Body of pancreas (tissue), 4 donors: Measurements from ENCODE around the gene LRIG1. TPM values are rescaled to one million over a fixed set of nuclear protein-coding genes. Genes with fewer than 3 reads are reported as not detected.

Source experiments
- ATAC-seq: fragments of 150-250 bp; one replicate; pipeline ENCODE4 v1.9.1; 2016
- DNase-seq, 4 donors: peaks; one replicate each; pipeline ENCODE4 v3.0.0-alpha.2; 2019
- H3K27ac ChIP-seq, 4 donors: fragments of 200-600 bp; sonication (generic); 1 replicate in 3 of 4; 2 replicates in 1 of 4; pipeline versions ENCODE4 v1.5.1 to v1.6.1; 2016 to 2019; ENCODE audit warnings: mild to moderate bottlenecking in 1 of 4, mixed read lengths in 1 of 4, moderate library complexity in 1 of 4
- H3K27me3 ChIP-seq, 2 donors: fragments of 200-600 bp; sonication (generic); one replicate each; pipeline ENCODE4 v1.6.0; 2016; ENCODE audit warnings: mild to moderate bottlenecking in 1 of 2
- H3K36me3 ChIP-seq, 2 donors: fragments of 200-600 bp; sonication (generic); replicated peaks in 1 of 2; 2 replicates each; pipeline ENCODE4 v1.5.1; 2016; ENCODE audit warnings: low read depth in 2 of 2; ENCODE audit not compliant: insufficient read depth in 1 of 2
- H3K4me1 ChIP-seq: fragments of 200-600 bp; sonication (generic); one replicate; pipeline ENCODE4 v1.6.0; 2016
- H3K4me3 ChIP-seq, 2 donors: fragments of 200-600 bp; sonication (generic); 1 replicate in 1 of 2; 2 replicates in 1 of 2; pipeline ENCODE4 v1.5.1; 2016 to 2019
- H3K9me3 ChIP-seq, 3 donors: fragments of 200-600 bp; sonication (generic); 1 replicate in 2 of 3; 2 replicates in 1 of 3; pipeline ENCODE4 v1.5.1; 2016
- CTCF ChIP-seq, 7 experiments: fragments of 450-650 bp in 4 of 7; fragments of 200-600 bp in 3 of 7; sonication (generic) in 3 of 7; IDR thresholded peaks; one replicate each; pipeline ENCODE4 v1.5.1; 2016 to 2019; ENCODE audit warnings: antibody characterized with exemption in 7 of 7
- POLR2A ChIP-seq, 3 donors: fragments of 450-650 bp; IDR thresholded peaks; one replicate each; pipeline ENCODE4 v1.6.1; 2016; ENCODE audit warnings: antibody characterized with exemption in 3 of 3, mild to moderate bottlenecking in 2 of 3
- WGBS, 2 donors: methylation state at CpG; one replicate each; pipeline ENCODE4 v1.1.5; 2017; 5-methylcytosine and 5-hydroxymethylcytosine counted together
- intact Hi-C: fragments of 100-400 bp; cut with DNase I; formaldehyde crosslinking; loops from one replicate; pipeline ENCODE4 v1.15.1; 2023
- total RNA-seq, 2 donors: library from RNA; depleted of rRNA; stranded (reverse); fragments of >200 nt; gene quantifications; one replicate each; pipeline ENCODE4 v1.1.0, GENCODE V29; 2016

Gene LRIG1
- total RNA-seq, 2 donors from 2014 or later, result 111 to 114 TPM

- TF ChIP-seq POLR2A (IDR thresholded peaks at IDR 0.05), result no peak
- TF ChIP-seq CTCF (IDR thresholded peaks at IDR 0.05), result no peak
- Histone ChIP-seq H3K9me3 (no peaks in the 10 kb centered on the region), H3K27ac (no peak overlapping the region), H3K4me3 (no peak overlapping the region), H3K27me3 (no peaks in the 10 kb centered on the region), H3K36me3 (no peaks in the 10 kb centered on the region), H3K4me1 (peaks cover 40% of the 10 kb centered on the region)
- WGBS, 2 donors, result 41 to 47% methylated on average over 7 of the region's 7 CpGs
- intact Hi-C loops, result loop anchor here (10.0 kb wide), 1 partner anchor 85 kb away; no protein-coding TSS in a partner anchor
- ATAC-seq, result peak; percentile 69
- peak; percentile 65 to 81 (median 72) for DNase-seq
Observed at GRCh38 chr3:66370179-66370578, 130.6 kb downstream of the LRIG1 start.

GRCh38 chr3:66367979-66368378, 132.8 kb downstream of the LRIG1 start:
- DNase-seq, result no peak
- Histone ChIP-seq H3K9me3 (no peaks in the 10 kb centered on the region), H3K4me1 (peaks cover 35% of the 10 kb centered on the region), H3K36me3 (no peaks in the 10 kb centered on the region), H3K27me3 (no peaks in the 10 kb centered on the region), H3K27ac (no peak overlapping the region), H3K4me3 (no peak overlapping the region)
- TF ChIP-seq POLR2A (IDR thresholded peaks at IDR 0.05), result no peak
- no peak for TF ChIP-seq CTCF (IDR thresholded peaks at IDR 0.05)
- ATAC-seq, result no peak
- WGBS, 2 donors, result 74 to 90% methylated on average over 3 of the region's 3 CpGs
- intact Hi-C loops, result no loop called here

- 68 to 70% methylated on average over 7 of the region's 7 CpGs for WGBS, 2 donors
- Histone ChIP-seq H3K4me1 (peaks cover 23% of the 10 kb centered on the region), H3K27ac (no peak overlapping the region), H3K36me3 (no peaks in the 10 kb centered on the region), H3K4me3 (no peak overlapping the region), H3K27me3 (no peaks in the 10 kb centered on the region), H3K9me3 (no peaks in the 10 kb centered on the region)
- no peak for ATAC-seq
- intact Hi-C loops, result no loop called here
- no peak for TF ChIP-seq POLR2A (IDR thresholded peaks at IDR 0.05)
- no peak for TF ChIP-seq CTCF (IDR thresholded peaks at IDR 0.05)
- DNase-seq, result no peak
Observed at GRCh38 chr3:66366747-66367146, 134.1 kb downstream of the LRIG1 start.

- WGBS, 2 donors, result 80 to 86% methylated on average over 5 of the region's 5 CpGs
Observed at GRCh38 chr3:66365080-66365479, 135.7 kb downstream of the LRIG1 start.

More at GRCh38 chr3:66365080-66365479, 135.7 kb downstream of the LRIG1 start:
- Histone ChIP-seq H3K27me3 (no peaks in the 10 kb centered on the region), H3K9me3 (no peaks in the 10 kb centered on the region), H3K36me3 (no peaks in the 10 kb centered on the region), H3K4me1 (peaks cover 8% of the 10 kb centered on the region), H3K27ac (no peak overlapping the region), H3K4me3 (no peak overlapping the region)
- DNase-seq (no peak), ATAC-seq (no peak)
- intact Hi-C loops, result no loop called here
- TF ChIP-seq POLR2A (IDR thresholded peaks at IDR 0.05) (no peak), CTCF (IDR thresholded peaks at IDR 0.05) (no peak)
